HepG2 (cell line): ENCODE results near the gene IGLL1.

Experiments used
- CREB1 ChIP-seq, 2 experiments: fragments of 450-650 bp in 1 of 2; IDR thresholded peaks; 2 replicates each; pipeline ENCODE4 v1.6.1; 2016 to 2017; ENCODE audit warnings: control low read depth in 1 of 2, mild to moderate bottlenecking in 1 of 2, missing compliant biosample characterization in 1 of 2, missing genetic modification characterization in 1 of 2
- PHF20 ChIP-seq: sonication (generic); formaldehyde crosslinking; IDR thresholded peaks from 2 replicates; pipeline ENCODE4 v1.5.0; 2020; ENCODE audit warnings: mild to moderate bottlenecking, missing genetic modification reagents
- PRPF4 ChIP-seq: fragments of 200-400 bp; formaldehyde crosslinking; IDR thresholded peaks from 2 replicates; pipeline ENCODE4 v1.6.1; 2016; ENCODE audit warnings: low read length, low read depth; ENCODE audit not compliant: poor library complexity, severe bottlenecking
- SUZ12 ChIP-seq: fragments of 150-350 bp; IDR thresholded peaks from 2 replicates; pipeline ENCODE4 v1.6.1; 2014; ENCODE audit warnings: low read depth, low read length
- TAF1 ChIP-seq: sonication (generic); formaldehyde crosslinking; IDR thresholded peaks from 2 replicates; pipeline ENCODE4 v1.4.0; 2020; ENCODE audit warnings: missing genetic modification reagents
- ZBTB7A ChIP-seq: sonication (generic); formaldehyde crosslinking; IDR thresholded peaks from 2 replicates; pipeline ENCODE4 v1.8.0; 2022; ENCODE audit warnings: mild to moderate bottlenecking, missing genetic modification reagents
- ZNF317 ChIP-seq: sonication (generic); formaldehyde crosslinking; IDR thresholded peaks from 2 replicates; pipeline ENCODE4 v1.5.0; 2020; ENCODE audit warnings: mild to moderate bottlenecking, missing genetic modification reagents
- ZNF773 ChIP-seq: sonication (generic); formaldehyde crosslinking; IDR thresholded peaks from 2 replicates; pipeline ENCODE4 v1.4.0; 2020; ENCODE audit warnings: missing genetic modification reagents, borderline replicate concordance
- ZNF816 ChIP-seq: sonication (generic); formaldehyde crosslinking; IDR thresholded peaks from 2 replicates; pipeline ENCODE4 v1.8.0; 2022; ENCODE audit warnings: missing genetic modification reagents, mild to moderate bottlenecking, borderline replicate concordance
- TF ChIP-seq, protein P1 (sequence below): IDR thresholded peaks from 2 replicates; pipeline ENCODE4 v1.6.1; 2012; ENCODE audit warnings: low read length, improper control_type of control experiment
- TF ChIP-seq, protein P2 (sequence below): sonication (generic); formaldehyde crosslinking; IDR thresholded peaks from 2 replicates; pipeline ENCODE4 v1.4.0; 2020; ENCODE audit warnings: missing genetic modification reagents

- TF ChIP-seq ZNF773 (CRISPR knock-in tag) (no peak), SUZ12 (no peak), PHF20 (no peak), PRPF4 (no peak), ZBTB7A (no peak), CREB1 (IDR thresholded peaks at IDR 0.05) (no peak), CREB1 (CRISPR knock-in tag; IDR thresholded peaks at IDR 0.05) (no peak), ZNF816 (CRISPR knock-in tag) (no peak), TAF1 (CRISPR knock-in tag) (no peak), ZNF317 (CRISPR knock-in tag) (no peak)
- TF ChIP-seq, protein P1, sequence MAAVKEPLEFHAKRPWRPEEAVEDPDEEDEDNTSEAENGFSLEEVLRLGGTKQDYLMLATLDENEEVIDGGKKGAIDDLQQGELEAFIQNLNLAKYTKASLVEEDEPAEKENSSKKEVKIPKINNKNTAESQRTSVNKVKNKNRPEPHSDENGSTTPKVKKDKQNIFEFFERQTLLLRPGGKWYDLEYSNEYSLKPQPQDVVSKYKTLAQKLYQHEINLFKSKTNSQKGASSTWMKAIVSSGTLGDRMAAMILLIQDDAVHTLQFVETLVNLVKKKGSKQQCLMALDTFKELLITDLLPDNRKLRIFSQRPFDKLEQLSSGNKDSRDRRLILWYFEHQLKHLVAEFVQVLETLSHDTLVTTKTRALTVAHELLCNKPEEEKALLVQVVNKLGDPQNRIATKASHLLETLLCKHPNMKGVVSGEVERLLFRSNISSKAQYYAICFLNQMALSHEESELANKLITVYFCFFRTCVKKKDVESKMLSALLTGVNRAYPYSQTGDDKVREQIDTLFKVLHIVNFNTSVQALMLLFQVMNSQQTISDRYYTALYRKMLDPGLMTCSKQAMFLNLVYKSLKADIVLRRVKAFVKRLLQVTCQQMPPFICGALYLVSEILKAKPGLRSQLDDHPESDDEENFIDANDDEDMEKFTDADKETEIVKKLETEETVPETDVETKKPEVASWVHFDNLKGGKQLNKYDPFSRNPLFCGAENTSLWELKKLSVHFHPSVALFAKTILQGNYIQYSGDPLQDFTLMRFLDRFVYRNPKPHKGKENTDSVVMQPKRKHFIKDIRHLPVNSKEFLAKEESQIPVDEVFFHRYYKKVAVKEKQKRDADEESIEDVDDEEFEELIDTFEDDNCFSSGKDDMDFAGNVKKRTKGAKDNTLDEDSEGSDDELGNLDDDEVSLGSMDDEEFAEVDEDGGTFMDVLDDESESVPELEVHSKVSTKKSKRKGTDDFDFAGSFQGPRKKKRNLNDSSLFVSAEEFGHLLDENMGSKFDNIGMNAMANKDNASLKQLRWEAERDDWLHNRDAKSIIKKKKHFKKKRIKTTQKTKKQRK = no peak
- TF ChIP-seq, protein P2, sequence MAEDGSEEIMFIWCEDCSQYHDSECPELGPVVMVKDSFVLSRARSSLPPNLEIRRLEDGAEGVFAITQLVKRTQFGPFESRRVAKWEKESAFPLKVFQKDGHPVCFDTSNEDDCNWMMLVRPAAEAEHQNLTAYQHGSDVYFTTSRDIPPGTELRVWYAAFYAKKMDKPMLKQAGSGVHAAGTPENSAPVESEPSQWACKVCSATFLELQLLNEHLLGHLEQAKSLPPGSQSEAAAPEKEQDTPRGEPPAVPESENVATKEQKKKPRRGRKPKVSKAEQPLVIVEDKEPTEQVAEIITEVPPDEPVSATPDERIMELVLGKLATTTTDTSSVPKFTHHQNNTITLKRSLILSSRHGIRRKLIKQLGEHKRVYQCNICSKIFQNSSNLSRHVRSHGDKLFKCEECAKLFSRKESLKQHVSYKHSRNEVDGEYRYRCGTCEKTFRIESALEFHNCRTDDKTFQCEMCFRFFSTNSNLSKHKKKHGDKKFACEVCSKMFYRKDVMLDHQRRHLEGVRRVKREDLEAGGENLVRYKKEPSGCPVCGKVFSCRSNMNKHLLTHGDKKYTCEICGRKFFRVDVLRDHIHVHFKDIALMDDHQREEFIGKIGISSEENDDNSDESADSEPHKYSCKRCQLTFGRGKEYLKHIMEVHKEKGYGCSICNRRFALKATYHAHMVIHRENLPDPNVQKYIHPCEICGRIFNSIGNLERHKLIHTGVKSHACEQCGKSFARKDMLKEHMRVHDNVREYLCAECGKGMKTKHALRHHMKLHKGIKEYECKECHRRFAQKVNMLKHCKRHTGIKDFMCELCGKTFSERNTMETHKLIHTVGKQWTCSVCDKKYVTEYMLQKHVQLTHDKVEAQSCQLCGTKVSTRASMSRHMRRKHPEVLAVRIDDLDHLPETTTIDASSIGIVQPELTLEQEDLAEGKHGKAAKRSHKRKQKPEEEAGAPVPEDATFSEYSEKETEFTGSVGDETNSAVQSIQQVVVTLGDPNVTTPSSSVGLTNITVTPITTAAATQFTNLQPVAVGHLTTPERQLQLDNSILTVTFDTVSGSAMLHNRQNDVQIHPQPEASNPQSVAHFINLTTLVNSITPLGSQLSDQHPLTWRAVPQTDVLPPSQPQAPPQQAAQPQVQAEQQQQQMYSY = no peak
Observed at GRCh38 chr22:23533771-23534191, 46.3 kb downstream of the IGLL1 start.
